Body of pancreas (tissue), 4 donors: ENCODE measurements around the gene NDRG3.

ENCODE experiments used
- CTCF ChIP-seq, 7 experiments: fragments of 450-650 bp in 4 of 7; fragments of 200-600 bp in 3 of 7; sonication (generic) in 3 of 7; IDR thresholded peaks; one replicate each; pipeline ENCODE4 v1.5.1; 2016 to 2019; ENCODE audit warnings: antibody characterized with exemption in 7 of 7
- POLR2A ChIP-seq, 3 donors: fragments of 450-650 bp; IDR thresholded peaks; one replicate each; pipeline ENCODE4 v1.6.1; 2016; ENCODE audit warnings: antibody characterized with exemption in 3 of 3, mild to moderate bottlenecking in 2 of 3

DNA sequence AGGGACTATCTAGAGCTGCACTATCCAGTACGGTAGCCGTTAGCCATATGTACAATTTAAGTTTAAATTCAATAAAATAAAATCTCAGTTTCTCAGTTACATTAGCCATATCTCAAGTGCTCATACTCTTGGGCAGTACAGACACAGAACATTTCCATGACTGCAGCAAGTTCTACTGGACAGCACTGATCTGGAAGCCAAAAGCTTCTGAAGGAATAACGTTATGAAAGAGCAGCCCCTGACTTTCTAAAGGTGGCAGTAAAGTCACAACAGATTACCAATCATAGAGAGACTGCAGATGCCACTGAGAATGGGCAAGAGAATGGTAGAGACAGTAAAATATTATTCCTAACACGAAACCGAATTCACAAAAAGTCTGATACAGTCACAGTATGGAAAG is 36.8 kb downstream of the NDRG3 start:
- TF ChIP-seq CTCF (IDR thresholded peaks at IDR 0.05) (no peak), POLR2A (IDR thresholded peaks at IDR 0.05) (no peak)
